ENCODE results near the gene PDIA3.

DNA sequence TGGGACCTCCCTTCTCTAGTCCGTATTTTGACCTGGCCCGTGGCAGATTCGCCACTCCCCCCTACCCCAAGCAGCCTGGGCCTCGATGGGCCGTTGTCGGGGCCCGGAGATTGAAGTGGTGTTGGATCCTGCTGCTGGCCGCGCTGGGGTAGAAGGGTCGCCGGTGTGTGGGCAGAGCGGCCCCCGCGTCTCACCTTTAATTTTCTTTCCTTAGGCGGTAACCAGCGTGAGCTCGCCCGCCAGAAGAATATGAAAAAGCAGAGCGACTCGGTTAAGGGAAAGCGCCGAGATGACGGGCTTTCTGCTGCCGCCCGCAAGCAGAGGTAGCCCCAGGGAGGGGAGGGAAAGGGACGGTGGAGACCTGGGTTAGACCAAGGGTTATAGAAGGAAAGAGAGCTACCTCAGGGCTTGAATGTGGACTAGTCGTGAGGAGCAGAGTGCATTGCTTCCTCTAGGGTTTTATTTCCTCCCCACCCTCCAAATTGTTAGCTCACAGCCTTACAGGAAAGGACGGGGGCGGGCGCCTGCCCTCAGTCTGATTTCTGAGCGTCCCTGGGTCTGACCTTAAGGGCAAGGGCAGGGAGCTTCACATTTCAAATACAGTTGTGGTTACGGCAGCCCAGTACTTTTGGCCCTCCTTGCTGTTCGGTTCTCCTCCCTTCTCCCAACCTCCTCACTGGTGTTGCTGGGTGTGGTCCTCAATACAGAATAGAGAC lies 46.7 kb downstream of the PDIA3 start:
- peak; percentile 61 for TF ChIP-seq POLR2A (IDR thresholded peaks at IDR 0.05)
- TF ChIP-seq, protein P1, sequence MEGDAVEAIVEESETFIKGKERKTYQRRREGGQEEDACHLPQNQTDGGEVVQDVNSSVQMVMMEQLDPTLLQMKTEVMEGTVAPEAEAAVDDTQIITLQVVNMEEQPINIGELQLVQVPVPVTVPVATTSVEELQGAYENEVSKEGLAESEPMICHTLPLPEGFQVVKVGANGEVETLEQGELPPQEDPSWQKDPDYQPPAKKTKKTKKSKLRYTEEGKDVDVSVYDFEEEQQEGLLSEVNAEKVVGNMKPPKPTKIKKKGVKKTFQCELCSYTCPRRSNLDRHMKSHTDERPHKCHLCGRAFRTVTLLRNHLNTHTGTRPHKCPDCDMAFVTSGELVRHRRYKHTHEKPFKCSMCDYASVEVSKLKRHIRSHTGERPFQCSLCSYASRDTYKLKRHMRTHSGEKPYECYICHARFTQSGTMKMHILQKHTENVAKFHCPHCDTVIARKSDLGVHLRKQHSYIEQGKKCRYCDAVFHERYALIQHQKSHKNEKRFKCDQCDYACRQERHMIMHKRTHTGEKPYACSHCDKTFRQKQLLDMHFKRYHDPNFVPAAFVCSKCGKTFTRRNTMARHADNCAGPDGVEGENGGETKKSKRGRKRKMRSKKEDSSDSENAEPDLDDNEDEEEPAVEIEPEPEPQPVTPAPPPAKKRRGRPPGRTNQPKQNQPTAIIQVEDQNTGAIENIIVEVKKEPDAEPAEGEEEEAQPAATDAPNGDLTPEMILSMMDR (IDR thresholded peaks at IDR 0.05): peak in 2 of 5 experiments; percentile 29 to 59
- peak; percentile 37 to 74 (median 73) for TF ChIP-seq POLR2AphosphoS5 (IDR thresholded peaks at IDR 0.05)
- no peak for TF ChIP-seq EP300 (IDR thresholded peaks at IDR 0.05; ENCODE audit: low read depth)

Measured in transverse colon (tissue), 4 donors.